Smooth muscle cell (in vitro differentiated cells): ENCODE data around the gene ZNF438. TPM values are rescaled to one million over a fixed set of nuclear protein-coding genes. Genes with fewer than 3 reads are reported as not detected.
"Not testable (repeated sequence)": the region's sequence is repeated elsewhere in the genome, so short reads cannot be mapped to it uniquely, and the experiment has no call there.

Experiments used
- DNase-seq: peaks from one replicate; lab custom pipeline; 2025; ENCODE audit not compliant: unreplicated experiment; lab: John Stamatoyannopoulos, UW
- H2AFZ ChIP-seq: fragments of 200-600 bp; sonication (generic); 2 replicates; pipeline ENCODE4 v1.6.0; 2016; ENCODE audit warnings: antibody characterized with exemption, low read depth, mild to moderate bottlenecking
- H3F3A ChIP-seq: fragments of 200-600 bp; sonication (generic); 2 replicates; pipeline ENCODE4 v1.6.0; 2017; ENCODE audit warnings: antibody characterized with exemption, low read depth
- H3K27ac ChIP-seq: fragments of 200-600 bp; sonication (generic); 2 replicates; pipeline ENCODE4 v1.5.1; 2016; ENCODE audit warnings: low read depth, mild to moderate bottlenecking
- H3K27me3 ChIP-seq: fragments of 200-600 bp; sonication (generic); 2 replicates; pipeline ENCODE4 v1.6.1; 2016; ENCODE audit warnings: low read depth, mild to moderate bottlenecking
- H3K36me3 ChIP-seq: fragments of 200-600 bp; sonication (generic); 2 replicates; pipeline ENCODE4 v1.5.1; 2016; ENCODE audit warnings: low read depth
- H3K4me1 ChIP-seq: fragments of 200-600 bp; sonication (generic); 2 replicates; pipeline ENCODE4 v1.5.1; 2016; ENCODE audit warnings: low read depth
- H3K4me2 ChIP-seq: fragments of 200-600 bp; sonication (generic); 2 replicates; pipeline ENCODE4 v1.6.0; 2016; ENCODE audit warnings: mild to moderate bottlenecking
- H3K4me3 ChIP-seq: fragments of 200-600 bp; sonication (generic); 2 replicates; pipeline ENCODE4 v1.5.1; 2016; ENCODE audit warnings: mild to moderate bottlenecking
- H3K79me2 ChIP-seq: fragments of 200-600 bp; sonication (generic); 2 replicates; pipeline ENCODE4 v1.6.0; 2016; ENCODE audit warnings: low read depth, mild to moderate bottlenecking
- H3K9ac ChIP-seq: fragments of 200-600 bp; sonication (generic); 2 replicates; pipeline ENCODE4 v1.6.0; 2016; ENCODE audit warnings: low read depth
- H3K9me3 ChIP-seq: fragments of 200-600 bp; sonication (generic); replicated peaks from 2 replicates; pipeline ENCODE4 v1.5.1; 2016; ENCODE audit warnings: low read depth
- H4K20me1 ChIP-seq: fragments of 200-600 bp; sonication (generic); 2 replicates; pipeline ENCODE4 v1.6.0; 2016; ENCODE audit warnings: low read depth
- CTCF ChIP-seq: fragments of 200-600 bp; sonication (generic); IDR thresholded peaks from 2 replicates; pipeline ENCODE4 v1.5.1; 2017; ENCODE audit warnings: borderline replicate concordance, mild to moderate bottlenecking, antibody characterized with exemption; ENCODE audit not compliant: insufficient read depth, poor library complexity, severe bottlenecking
- WGBS: methylation state at CpG from one replicate; pipeline ENCODE4 v1.1.7; 2016; ENCODE audit warnings: low lambda C conversion rate; 5-methylcytosine and 5-hydroxymethylcytosine counted together
- polyA plus RNA-seq: library from polyadenylated mRNA; unstranded; fragments of >200 nt; fragmentation: Nextera tagmentation; extraction: Ambion mirVana; gene quantifications from 2 replicates; pipeline ENCODE4 v1.2.1, GENCODE V29; 2016
- total RNA-seq: library from RNA; depleted of rRNA; stranded (reverse); fragments of >200 nt; gene quantifications from 2 replicates; pipeline ENCODE4 v1.2.3, GENCODE V29; 2014

Gene ZNF438
- total and polyA plus RNA-seq, 2 experiments from 2014 or later, result 2.8 to 3.4 TPM

- no peaks in the 10 kb centered on the region for H3K9me3 ChIP-seq
- no peaks in the 10 kb centered on the region for H3K27me3 ChIP-seq
- 89% methylated on average over 4 of the region's 4 CpGs for WGBS
- TF ChIP-seq CTCF, result no peak
- no peaks in the 10 kb centered on the region for H4K20me1 ChIP-seq
- H3F3A ChIP-seq, result no peaks in the 10 kb centered on the region
- no peak overlapping the region for H3K9ac ChIP-seq
- H2AFZ ChIP-seq, result no peak overlapping the region
- no peaks in the 10 kb centered on the region for H3K79me2 ChIP-seq
- H3K4me2 ChIP-seq, result no peak overlapping the region
- H3K36me3 ChIP-seq, result no peaks in the 10 kb centered on the region
- H3K4me1 ChIP-seq, result no peaks in the 10 kb centered on the region
- no peak overlapping the region for H3K4me3 ChIP-seq
- no peak for DNase-seq
- H3K27ac ChIP-seq, result no peak overlapping the region
Observed at GRCh38 chr10:31051703-31052102, 20.0 kb upstream of the ZNF438 start.

GRCh38 chr10:31042670-31043069, 11.0 kb upstream of the ZNF438 start:
- no peak for TF ChIP-seq CTCF
- Histone ChIP-seq H3K4me2 (no peak overlapping the region), H3K4me3 (no peak overlapping the region), H3K27me3 (no peaks in the 10 kb centered on the region), H4K20me1 (no peaks in the 10 kb centered on the region), H3K36me3 (no peaks in the 10 kb centered on the region), H3K27ac (no peak overlapping the region), H3K4me1 (no peaks in the 10 kb centered on the region), H3K79me2 (no peaks in the 10 kb centered on the region), H3K9ac (no peak overlapping the region), H2AFZ (no peak overlapping the region), H3K9me3 (no peaks in the 10 kb centered on the region), H3F3A (no peaks in the 10 kb centered on the region)
- 95% methylated on average over 2 of the region's 2 CpGs for WGBS
- DNase-seq, result no peak

GRCh38 chr10:31041011-31041410, 9.3 kb upstream of the ZNF438 start:
- Histone ChIP-seq H3K4me3 (no peak overlapping the region), H3K4me1 (no peaks in the 10 kb centered on the region), H3K27me3 (no peaks in the 10 kb centered on the region), H3K4me2 (no peak overlapping the region), H3K36me3 (no peaks in the 10 kb centered on the region), H4K20me1 (no peaks in the 10 kb centered on the region), H3K9ac (no peak overlapping the region), H3K27ac (no peak overlapping the region), H3K9me3 (no peaks in the 10 kb centered on the region), H2AFZ (no peak overlapping the region), H3K79me2 (no peaks in the 10 kb centered on the region), H3F3A (no peaks in the 10 kb centered on the region)
- TF ChIP-seq CTCF, result no peak
- 82% methylated on average over 3 of the region's 3 CpGs for WGBS
- no peak for DNase-seq

GRCh38 chr10:31039006-31039405, 7.3 kb upstream of the ZNF438 start:
- 80% methylated on average over 2 of the region's 2 CpGs for WGBS
- H3K9ac ChIP-seq, H4K20me1 ChIP-seq, H3K9me3 ChIP-seq, H3K4me3 ChIP-seq, H3K4me2 ChIP-seq, H3F3A ChIP-seq, H3K27ac ChIP-seq, H2AFZ ChIP-seq, DNase-seq, H3K36me3 ChIP-seq, H3K4me1 ChIP-seq, H3K27me3 ChIP-seq, H3K79me2 ChIP-seq: not testable (repeated sequence)
